ENCODE results near the gene POC1B. TPM values are rescaled to one million over a fixed set of nuclear protein-coding genes. Genes with fewer than 3 reads are reported as not detected.

POC1B gene
- total RNA-seq, 4 donors from 2014 or later = 24.3 to 42.9 (median 31.1) TPM

- Histone ChIP-seq H3K27me3 (no peaks in the 10 kb centered on the region), H3K27ac (peak overlapping the region in 2 of 4 donors; percentile 7 to 10), H3K9me3 (no peaks in the 10 kb centered on the region), H3K4me1 (peaks cover 0 to 24% (median 16%) of the 10 kb centered on the region in 4 donors), H3K36me3 (no peaks in the 10 kb centered on the region), H3K4me3 (no peak overlapping the region)
- TF ChIP-seq, protein P1, sequence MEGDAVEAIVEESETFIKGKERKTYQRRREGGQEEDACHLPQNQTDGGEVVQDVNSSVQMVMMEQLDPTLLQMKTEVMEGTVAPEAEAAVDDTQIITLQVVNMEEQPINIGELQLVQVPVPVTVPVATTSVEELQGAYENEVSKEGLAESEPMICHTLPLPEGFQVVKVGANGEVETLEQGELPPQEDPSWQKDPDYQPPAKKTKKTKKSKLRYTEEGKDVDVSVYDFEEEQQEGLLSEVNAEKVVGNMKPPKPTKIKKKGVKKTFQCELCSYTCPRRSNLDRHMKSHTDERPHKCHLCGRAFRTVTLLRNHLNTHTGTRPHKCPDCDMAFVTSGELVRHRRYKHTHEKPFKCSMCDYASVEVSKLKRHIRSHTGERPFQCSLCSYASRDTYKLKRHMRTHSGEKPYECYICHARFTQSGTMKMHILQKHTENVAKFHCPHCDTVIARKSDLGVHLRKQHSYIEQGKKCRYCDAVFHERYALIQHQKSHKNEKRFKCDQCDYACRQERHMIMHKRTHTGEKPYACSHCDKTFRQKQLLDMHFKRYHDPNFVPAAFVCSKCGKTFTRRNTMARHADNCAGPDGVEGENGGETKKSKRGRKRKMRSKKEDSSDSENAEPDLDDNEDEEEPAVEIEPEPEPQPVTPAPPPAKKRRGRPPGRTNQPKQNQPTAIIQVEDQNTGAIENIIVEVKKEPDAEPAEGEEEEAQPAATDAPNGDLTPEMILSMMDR (IDR thresholded peaks at IDR 0.05) = no peak
- TF ChIP-seq POLR2A (IDR thresholded peaks at IDR 0.05) = no peak
- no peak for DNase-seq
These were observed 145.9 kb downstream of the POC1B start for GRCh38 chr12:89379839-89380467.

DNA sequence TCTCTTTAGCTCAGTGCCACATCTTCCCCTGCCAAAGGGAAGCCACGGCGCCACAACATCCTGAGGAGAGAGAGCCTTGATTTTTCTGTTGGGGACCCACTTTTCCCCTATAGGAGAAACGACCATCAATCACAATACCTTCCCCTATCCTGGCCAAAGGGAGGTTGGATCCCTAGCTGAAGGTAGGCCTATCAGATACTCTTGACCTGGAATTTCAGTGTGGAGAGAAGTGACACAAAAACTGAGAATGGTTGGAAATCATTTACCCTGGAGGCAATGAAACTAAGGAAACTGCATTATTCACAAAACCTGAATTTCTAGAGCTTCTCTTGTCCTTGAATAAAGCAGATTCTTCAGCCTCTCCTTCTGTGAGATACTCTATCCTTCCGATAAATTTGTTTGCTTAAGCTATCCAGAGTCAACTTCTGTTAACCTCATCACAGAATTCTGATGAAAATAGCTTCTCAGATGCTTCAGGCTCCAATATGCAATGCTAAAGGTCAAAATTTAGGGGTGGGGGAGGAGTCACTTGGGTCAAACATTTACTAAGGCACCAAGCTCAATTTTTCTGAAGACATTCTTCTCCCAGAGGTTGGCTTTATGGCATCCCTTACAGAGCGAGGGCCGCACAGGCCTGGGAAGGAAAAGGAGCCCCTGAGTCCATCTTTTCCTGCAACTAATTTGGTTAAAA, 146.6 kb downstream of the POC1B start:
- TF ChIP-seq, protein P1 (IDR thresholded peaks at IDR 0.05) = no peak
- no peak for TF ChIP-seq POLR2A (IDR thresholded peaks at IDR 0.05)
- DNase-seq = no peak

GRCh38 chr12:89376844-89377243, 149.0 kb downstream of the POC1B start:
- H3K36me3 ChIP-seq = no peaks in the 10 kb centered on the region
- H3K27ac ChIP-seq = peak overlapping the region in 3 of 4 donors; percentile 62 to 92 (median 72)
- no peaks in the 10 kb centered on the region for H3K27me3 ChIP-seq
- no peak for DNase-seq
- no peaks in the 10 kb centered on the region for H3K9me3 ChIP-seq
- no peak for TF ChIP-seq POLR2A (IDR thresholded peaks at IDR 0.05)
- TF ChIP-seq, protein P1 (IDR thresholded peaks at IDR 0.05) = no peak
- no peak overlapping the region for H3K4me3 ChIP-seq
- peaks cover 0 to 12% (median 6%) of the 10 kb centered on the region in 4 donors for H3K4me1 ChIP-seq

More for the DNA sequence above, 146.6 kb downstream of the POC1B start:
- Histone ChIP-seq H3K4me1 (peaks cover 0 to 21% (median 12%) of the 10 kb centered on the region in 4 donors), H3K4me3 (no peak overlapping the region), H3K27me3 (no peaks in the 10 kb centered on the region), H3K36me3 (no peaks in the 10 kb centered on the region), H3K27ac (peak overlapping the region in 2 of 4 donors; percentile 7 to 10), H3K9me3 (no peaks in the 10 kb centered on the region)

GRCh38 chr12:89376202-89376529, 149.7 kb downstream of the POC1B start:
- DNase-seq = no peak
- no peaks in the 10 kb centered on the region for H3K9me3 ChIP-seq
- H3K36me3 ChIP-seq = no peaks in the 10 kb centered on the region
- no peak overlapping the region for H3K4me3 ChIP-seq
- peaks cover 0 to 13% (median 6%) of the 10 kb centered on the region in 4 donors for H3K4me1 ChIP-seq
- H3K27ac ChIP-seq = peak overlapping the region in 3 of 4 donors; percentile 62 to 92 (median 72)
- H3K27me3 ChIP-seq = no peaks in the 10 kb centered on the region
- no peak for TF ChIP-seq POLR2A (IDR thresholded peaks at IDR 0.05)
- TF ChIP-seq, protein P1 (IDR thresholded peaks at IDR 0.05) = no peak

GRCh38 chr12:89373763-89374572, 151.9 kb downstream of the POC1B start:
- H3K27me3 ChIP-seq = no peaks in the 10 kb centered on the region
- no peaks in the 10 kb centered on the region for H3K9me3 ChIP-seq
- H3K36me3 ChIP-seq = no peaks in the 10 kb centered on the region
- H3K27ac ChIP-seq = peak overlapping the region in 3 of 4 donors; percentile 2 to 22 (median 22)
- no peak for DNase-seq
- TF ChIP-seq POLR2A (IDR thresholded peaks at IDR 0.05) = no peak
- TF ChIP-seq, protein P1 (IDR thresholded peaks at IDR 0.05) = no peak
- peaks cover 0 to 22% (median 6%) of the 10 kb centered on the region in 4 donors for H3K4me1 ChIP-seq
- no peak overlapping the region for H3K4me3 ChIP-seq

Data from Peyer's patch (tissue), 4 donors.